GM20431 (cell line): ENCODE results near the gene PTCHD4.

Experiments
- in situ Hi-C: fragments of 300-500 bp; cut with MseI, MboI; formaldehyde crosslinking; loops from one replicate; pipeline ENCODE4 v1.15.0; 2020; ENCODE audit warnings: low sequenced_read_pairs; ENCODE audit not compliant: unreplicated experiment

Gene PTCHD4

DNA sequence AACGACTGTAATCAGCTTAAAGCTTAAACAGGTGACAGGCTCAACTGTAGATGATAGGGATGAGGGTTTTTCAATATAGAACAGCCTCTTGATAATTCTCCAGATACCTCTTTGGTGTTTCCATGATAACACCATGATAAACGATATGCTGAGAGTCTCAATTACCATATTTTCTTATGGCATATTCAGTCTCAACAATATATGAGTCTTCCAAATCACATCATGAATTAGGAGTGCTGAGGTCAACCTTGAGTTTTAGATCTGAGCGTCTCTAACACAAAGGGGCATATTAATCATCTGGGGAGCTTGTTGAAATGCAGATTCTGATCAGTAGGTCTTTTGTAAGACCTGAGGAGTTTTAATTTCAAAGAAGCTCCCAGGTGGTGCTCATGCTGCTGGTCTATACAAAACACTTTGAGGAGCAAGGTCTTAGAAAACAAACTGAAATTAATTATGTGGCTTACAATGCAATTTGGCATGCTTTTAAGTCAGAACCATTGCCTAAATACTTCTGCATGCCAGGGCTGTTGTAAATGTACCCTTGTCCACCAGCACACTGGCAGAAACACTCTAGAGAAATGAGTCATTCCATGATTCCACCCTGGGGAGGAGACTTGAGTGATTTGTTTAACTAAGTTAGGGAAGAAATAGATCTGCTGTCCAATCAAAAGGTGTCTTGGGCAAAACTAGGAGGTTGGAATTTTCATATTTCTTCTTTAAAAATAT lies 49.6 kb downstream of the PTCHD4 start:
- in situ Hi-C loops = no loop called here
